Heart left ventricle (tissue), 13 donors: ENCODE results near the gene PRRT4.

Experiments
- CTCF ChIP-seq, 12 donors: fragments of 200-600 bp; sonication (generic) in 4 of 12; IDR thresholded peaks; one replicate each; pipeline versions ENCODE4 v1.5.0 to v1.8.0; 2018 to 2022; ENCODE audit warnings: antibody characterized with exemption in 12 of 12, mild to moderate bottlenecking in 5 of 12
- POLR2A ChIP-seq, 2 donors: fragments of 450-650 bp; IDR thresholded peaks; one replicate each; pipeline ENCODE4 v1.6.1; 2017; ENCODE audit warnings: antibody characterized with exemption in 2 of 2, mild to moderate bottlenecking in 2 of 2, moderate library complexity in 2 of 2
- donor health status: ischemic (EF 13 %, LVEDD 7.1; RV severe dilation, severe dysfunction).
- donor health status: DM: no; HTN: yes; CAD: no.
- donor health status: DM: no; HTN: no; CAD: no.
- donor health status: ischemic (EF 25% LVEDD 6.9; RV normal size, moderate dysfunction).
- donor health status: ischemic (EF 25% LVEDD 5.7; RV mildly dilated, moderate dysfunction).
- donor health status: ischemic (EF 35%, LVEDD 5.7; RV mildly dilated, moderate dysfunction).
- donor health status: nonischemic (EF 11% LVEDD 7.7; RV severe dilation, severe dysfunction).
- donor health status: DM: yes; HTN: yes; CAD: no.
- donor health status: PGD.
- donor health status: ischemic (EF 29% LVEDD 5.4; RV normal size, mild dysfunction).
- donor health status: nonischemic (EF 23%, LVEDD 6.1; RV moderate dilation, normal function).

GRCh38 chr7:128360359-128360678, 1.2 kb downstream of the PRRT4 start:
- no peak for TF ChIP-seq CTCF (IDR thresholded peaks at IDR 0.05)
- TF ChIP-seq POLR2A (IDR thresholded peaks at IDR 0.05): no peak
